HepG2 (cell line): ENCODE data around the gene BIVM. TPM values are rescaled to one million over a fixed set of nuclear protein-coding genes. Genes with fewer than 3 reads are reported as not detected.
A peak's percentile ranks its signal among the peaks of the same experiment; 100 is the strongest.

Source experiments
- AGO2 ChIP-seq: fragments of 200-400 bp; formaldehyde crosslinking; optimal IDR thresholded peaks from 2 replicates; pipeline ENCODE3; 2017; ENCODE audit warnings: mild to moderate bottlenecking, low read depth, low read length, moderate library complexity
- HCFC1 ChIP-seq: fragments of 150-350 bp; IDR thresholded peaks from 2 replicates; pipeline ENCODE4 v1.6.1; 2014; ENCODE audit warnings: low read depth, low read length
- NONO ChIP-seq, 2 experiments: fragments of 450-650 bp in 1 of 2; sonication (generic) in 1 of 2; formaldehyde crosslinking in 1 of 2; IDR thresholded peaks in 1 of 2; conservative IDR thresholded peaks in 1 of 2; 2 replicates each; pipeline versions ENCODE4 v1.6.1 to v1.8.0; 2017 to 2022; ENCODE audit warnings: mild to moderate bottlenecking in 1 of 2, missing genetic modification reagents in 1 of 2, moderate library complexity in 1 of 2
- NR2F6 ChIP-seq, 2 experiments: IDR thresholded peaks; 2 replicates each; pipeline ENCODE4 v1.6.1; 2016; ENCODE audit warnings: antibody characterized with exemption in 1 of 2, mild to moderate bottlenecking in 1 of 2
- RXRB ChIP-seq: IDR thresholded peaks from 2 replicates; pipeline ENCODE4 v1.6.1; 2016; ENCODE audit warnings: borderline replicate concordance, missing genetic modification reagents, missing compliant biosample characterization
- SNRNP70 ChIP-seq: fragments of 200-400 bp; formaldehyde crosslinking; IDR thresholded peaks from 2 replicates; pipeline ENCODE4 v1.6.1; 2017; ENCODE audit warnings: mild to moderate bottlenecking, low read depth, low read length, moderate library complexity
- TAF15 ChIP-seq: fragments of 200-400 bp; formaldehyde crosslinking; IDR thresholded peaks from one replicate; pipeline ENCODE4 v1.6.1; 2018; ENCODE audit warnings: mild to moderate bottlenecking, low read depth, low read length; ENCODE audit not compliant: poor library complexity, severe bottlenecking
- XRCC5 ChIP-seq: fragments of 200-400 bp; formaldehyde crosslinking; optimal IDR thresholded peaks from 2 replicates; pipeline ENCODE3; 2017; ENCODE audit warnings: mild to moderate bottlenecking, low read length
- ZEB1 ChIP-seq: IDR thresholded peaks from 2 replicates; pipeline ENCODE4 v1.6.1; 2012; ENCODE audit warnings: mild to moderate bottlenecking, low read depth, inconsistent platforms; ENCODE audit not compliant: insufficient replicate concordance
- ZFX ChIP-seq: sonication (generic); formaldehyde crosslinking; IDR thresholded peaks from 2 replicates; pipeline ENCODE4 v1.4.0; 2020; ENCODE audit warnings: mild to moderate bottlenecking, low read depth, missing genetic modification reagents, moderate library complexity
- ZNF251 ChIP-seq: sonication (generic); formaldehyde crosslinking; IDR thresholded peaks from 2 replicates; pipeline ENCODE4 v1.9.0; 2021; ENCODE audit warnings: mild to moderate bottlenecking, missing genetic modification reagents
- ZNF343 ChIP-seq: sonication (generic); formaldehyde crosslinking; IDR thresholded peaks from 2 replicates; pipeline ENCODE4 v1.4.0; 2020; ENCODE audit warnings: mild to moderate bottlenecking, missing genetic modification reagents
- ZNF446 ChIP-seq: sonication (generic); formaldehyde crosslinking; IDR thresholded peaks from 2 replicates; pipeline ENCODE4 v1.5.0; 2020; ENCODE audit warnings: mild to moderate bottlenecking, missing genetic modification reagents
- ZNF451 ChIP-seq: sonication (generic); formaldehyde crosslinking; IDR thresholded peaks from 2 replicates; pipeline ENCODE4 v1.5.0; 2020; ENCODE audit warnings: mild to moderate bottlenecking, missing genetic modification reagents
- ZNF557 ChIP-seq: sonication (generic); formaldehyde crosslinking; IDR thresholded peaks from 2 replicates; pipeline ENCODE4 v1.4.0; 2020; ENCODE audit warnings: missing genetic modification reagents
- ZNF614 ChIP-seq: IDR thresholded peaks from 2 replicates; pipeline ENCODE4 v1.6.1; 2018; ENCODE audit warnings: missing biosample characterization, missing genetic modification reagents, inconsistent platforms, borderline replicate concordance
- ZNF7 ChIP-seq: IDR thresholded peaks from 2 replicates; pipeline ENCODE4 v1.6.1; 2016; ENCODE audit warnings: missing biosample characterization, missing genetic modification reagents
- ZNF761 ChIP-seq: sonication (generic); formaldehyde crosslinking; conservative IDR thresholded peaks from 2 replicates; pipeline ENCODE4 v1.4.0; 2020; ENCODE audit warnings: mild to moderate bottlenecking, missing genetic modification reagents
- ZNF878 ChIP-seq: sonication (generic); formaldehyde crosslinking; IDR thresholded peaks from 2 replicates; pipeline ENCODE4 v1.8.1; 2023; ENCODE audit warnings: mild to moderate bottlenecking, missing genetic modification reagents, moderate library complexity
- polyA plus RNA-seq, 8 experiments: library from polyadenylated mRNA; depleted of rRNA in 3 of 8; stranded (reverse) in 7 of 8; unstranded in 1 of 8; fragments of >200 nt; fragmentation: Illumina TruSeq in 4 of 8; extraction: Trizol in 4 of 8; gene quantifications; 2 replicates each; pipeline versions ENCODE4 v1.2.1 to v1.2.3, GENCODE V29; 2011 to 2016; ENCODE audit warnings: low read depth in 4 of 8, missing spikeins in 1 of 8, mixed read lengths in 1 of 8; ENCODE audit not compliant: insufficient read depth in 1 of 8
- total RNA-seq, 5 experiments: library from RNA; depleted of rRNA; stranded (reverse); fragments of >200 nt; fragmentation: Illumina TruSeq; extraction: Trizol; gene quantifications; 2 replicates each; pipeline ENCODE4 v1.2.3, GENCODE V29; 2016; ENCODE audit warnings: low read depth in 1 of 5
- TF ChIP-seq, protein P1 (sequence below): sonication (generic); formaldehyde crosslinking; IDR thresholded peaks from 2 replicates; pipeline ENCODE4 v1.5.1; 2020; ENCODE audit warnings: mild to moderate bottlenecking, missing genetic modification reagents
- TF ChIP-seq, protein P2 (sequence below): sonication (generic); formaldehyde crosslinking; IDR thresholded peaks from 2 replicates; pipeline ENCODE4 v1.9.0; 2022; ENCODE audit warnings: missing genetic modification reagents, mild to moderate bottlenecking, borderline replicate concordance
- TF ChIP-seq, protein P3 (sequence below): sonication (generic); formaldehyde crosslinking; IDR thresholded peaks from 2 replicates; pipeline ENCODE4; 2020; ENCODE audit warnings: missing genetic modification reagents, mild to moderate bottlenecking, borderline replicate concordance

BIVM gene
- total and polyA plus RNA-seq, 2 of the 13 experiments (the other 11 are each of a cell fraction or from before 2014, with no cell fraction given): 10.4 to 15.8 TPM

DNA sequence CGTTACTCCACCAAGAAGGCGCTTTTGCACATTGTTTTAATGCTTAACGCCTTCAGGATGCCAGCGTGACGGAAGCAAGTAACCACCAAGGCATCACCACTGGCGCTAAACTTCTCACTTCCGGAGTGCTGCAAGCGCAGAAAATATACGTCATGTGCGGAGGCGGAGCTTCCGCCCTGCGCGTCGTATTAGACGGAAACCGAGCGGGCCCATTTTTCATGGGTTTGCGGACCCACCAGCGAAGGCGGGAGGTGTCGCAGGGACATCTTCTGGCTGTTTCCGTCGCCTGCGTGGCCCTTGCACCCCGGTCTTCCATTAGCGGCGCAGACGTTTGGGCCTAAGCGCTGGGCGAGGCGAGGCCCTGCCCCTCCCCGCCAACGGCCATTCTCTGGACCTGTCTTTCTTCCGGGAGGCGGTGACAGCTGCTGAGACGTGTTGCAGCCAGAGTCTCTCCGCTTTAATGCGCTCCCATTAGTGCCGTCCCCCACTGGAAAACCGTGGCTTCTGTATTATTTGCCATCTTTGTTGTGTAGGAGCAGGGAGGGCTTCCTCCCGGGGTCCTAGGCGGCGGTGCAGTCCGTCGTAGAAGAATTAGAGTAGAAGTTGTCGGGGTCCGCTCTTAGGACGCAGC lies 46.8 kb downstream of the BIVM start, which contains the start of gene ERCC5 (continued):
- TF ChIP-seq, protein P1, sequence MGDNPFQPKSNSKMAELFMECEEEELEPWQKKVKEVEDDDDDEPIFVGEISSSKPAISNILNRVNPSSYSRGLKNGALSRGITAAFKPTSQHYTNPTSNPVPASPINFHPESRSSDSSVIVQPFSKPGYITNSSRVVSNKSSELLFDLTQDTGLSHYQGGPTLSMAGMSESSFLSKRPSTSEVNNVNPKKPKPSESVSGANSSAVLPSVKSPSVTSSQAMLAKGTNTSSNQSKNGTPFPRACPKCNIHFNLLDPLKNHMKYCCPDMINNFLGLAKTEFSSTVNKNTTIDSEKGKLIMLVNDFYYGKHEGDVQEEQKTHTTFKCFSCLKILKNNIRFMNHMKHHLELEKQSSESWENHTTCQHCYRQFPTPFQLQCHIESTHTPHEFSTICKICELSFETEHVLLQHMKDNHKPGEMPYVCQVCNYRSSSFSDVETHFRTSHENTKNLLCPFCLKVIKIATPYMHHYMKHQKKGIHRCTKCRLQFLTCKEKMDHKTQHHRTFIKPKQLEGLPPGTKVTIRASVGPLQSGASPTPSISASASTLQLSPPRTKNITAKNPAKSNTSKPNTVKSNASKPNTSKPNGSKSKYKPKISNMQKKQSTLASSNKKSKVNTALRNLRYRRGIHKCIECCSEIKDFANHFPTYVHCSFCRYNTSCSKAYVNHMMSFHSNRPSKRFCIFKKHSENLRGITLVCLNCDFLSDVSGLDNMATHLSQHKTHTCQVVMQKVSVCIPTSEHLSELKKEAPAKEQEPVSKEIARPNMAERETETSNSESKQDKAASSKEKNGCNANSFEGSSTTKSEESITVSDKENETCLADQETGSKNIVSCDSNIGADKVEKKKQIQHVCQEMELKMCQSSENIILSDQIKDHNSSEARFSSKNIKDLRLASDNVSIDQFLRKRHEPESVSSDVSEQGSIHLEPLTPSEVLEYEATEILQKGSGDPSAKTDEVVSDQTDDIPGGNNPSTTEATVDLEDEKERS (CRISPR knock-in tag): peak; percentile 80; the same call in 1 of the 2 replicates
- peak; percentile 97 for TF ChIP-seq ZFX (CRISPR knock-in tag)
- TF ChIP-seq ZNF451 (CRISPR knock-in tag): peak; percentile 58; the same call in 1 of the 2 replicates
- TF ChIP-seq RXRB (CRISPR knock-in tag): peak; percentile 79
- TF ChIP-seq ZNF557: peak; percentile 76; the same call in 1 of the 2 replicates
- TF ChIP-seq, protein P2, sequence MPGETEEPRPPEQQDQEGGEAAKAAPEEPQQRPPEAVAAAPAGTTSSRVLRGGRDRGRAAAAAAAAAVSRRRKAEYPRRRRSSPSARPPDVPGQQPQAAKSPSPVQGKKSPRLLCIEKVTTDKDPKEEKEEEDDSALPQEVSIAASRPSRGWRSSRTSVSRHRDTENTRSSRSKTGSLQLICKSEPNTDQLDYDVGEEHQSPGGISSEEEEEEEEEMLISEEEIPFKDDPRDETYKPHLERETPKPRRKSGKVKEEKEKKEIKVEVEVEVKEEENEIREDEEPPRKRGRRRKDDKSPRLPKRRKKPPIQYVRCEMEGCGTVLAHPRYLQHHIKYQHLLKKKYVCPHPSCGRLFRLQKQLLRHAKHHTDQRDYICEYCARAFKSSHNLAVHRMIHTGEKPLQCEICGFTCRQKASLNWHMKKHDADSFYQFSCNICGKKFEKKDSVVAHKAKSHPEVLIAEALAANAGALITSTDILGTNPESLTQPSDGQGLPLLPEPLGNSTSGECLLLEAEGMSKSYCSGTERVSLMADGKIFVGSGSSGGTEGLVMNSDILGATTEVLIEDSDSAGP (CRISPR knock-in tag): peak; percentile 96
- peak; percentile 35 for TF ChIP-seq ZEB1
- TF ChIP-seq AGO2: no peak
- peak; percentile 70 for TF ChIP-seq XRCC5
- peak; percentile 83 for TF ChIP-seq TAF15
- TF ChIP-seq ZNF614 (CRISPR knock-in tag): peak; percentile 88; the same call in 1 of the 2 replicates
- TF ChIP-seq NR2F6 (IDR thresholded peaks at IDR 0.05): peak; percentile 29; the same call in 1 of the 2 replicates
- peak; percentile 71 for TF ChIP-seq NR2F6 (CRISPR knock-in tag; IDR thresholded peaks at IDR 0.05)
- TF ChIP-seq ZNF446: no peak; the same call in 1 of the 2 replicates
- peak; percentile 72; the same call in 1 of the 2 replicates for TF ChIP-seq HCFC1
- peak; percentile 77; the same call in 1 of the 2 replicates for TF ChIP-seq ZNF761 (CRISPR knock-in tag)
- TF ChIP-seq ZNF878 (CRISPR knock-in tag): peak; percentile 89; the same call in 1 of the 2 replicates
- no peak for TF ChIP-seq SNRNP70
- TF ChIP-seq ZNF343: peak; percentile 42; the same call in 1 of the 2 replicates
- TF ChIP-seq, protein P3, sequence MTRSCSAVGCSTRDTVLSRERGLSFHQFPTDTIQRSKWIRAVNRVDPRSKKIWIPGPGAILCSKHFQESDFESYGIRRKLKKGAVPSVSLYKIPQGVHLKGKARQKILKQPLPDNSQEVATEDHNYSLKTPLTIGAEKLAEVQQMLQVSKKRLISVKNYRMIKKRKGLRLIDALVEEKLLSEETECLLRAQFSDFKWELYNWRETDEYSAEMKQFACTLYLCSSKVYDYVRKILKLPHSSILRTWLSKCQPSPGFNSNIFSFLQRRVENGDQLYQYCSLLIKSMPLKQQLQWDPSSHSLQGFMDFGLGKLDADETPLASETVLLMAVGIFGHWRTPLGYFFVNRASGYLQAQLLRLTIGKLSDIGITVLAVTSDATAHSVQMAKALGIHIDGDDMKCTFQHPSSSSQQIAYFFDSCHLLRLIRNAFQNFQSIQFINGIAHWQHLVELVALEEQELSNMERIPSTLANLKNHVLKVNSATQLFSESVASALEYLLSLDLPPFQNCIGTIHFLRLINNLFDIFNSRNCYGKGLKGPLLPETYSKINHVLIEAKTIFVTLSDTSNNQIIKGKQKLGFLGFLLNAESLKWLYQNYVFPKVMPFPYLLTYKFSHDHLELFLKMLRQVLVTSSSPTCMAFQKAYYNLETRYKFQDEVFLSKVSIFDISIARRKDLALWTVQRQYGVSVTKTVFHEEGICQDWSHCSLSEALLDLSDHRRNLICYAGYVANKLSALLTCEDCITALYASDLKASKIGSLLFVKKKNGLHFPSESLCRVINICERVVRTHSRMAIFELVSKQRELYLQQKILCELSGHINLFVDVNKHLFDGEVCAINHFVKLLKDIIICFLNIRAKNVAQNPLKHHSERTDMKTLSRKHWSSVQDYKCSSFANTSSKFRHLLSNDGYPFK (CRISPR knock-in tag): peak; percentile 96
- TF ChIP-seq ZNF251 (CRISPR knock-in tag): no peak
- TF ChIP-seq NONO (IDR thresholded peaks at IDR 0.05): no peak
- peak; percentile 98 for TF ChIP-seq NONO (CRISPR knock-in tag; conservative IDR thresholded peaks at IDR 0.05)
- no peak for TF ChIP-seq ZNF7 (CRISPR knock-in tag)
